ENCODE data around the gene NRXN3.

- TF ChIP-seq CTCF (IDR thresholded peaks at IDR 0.05) = no peak
- TF ChIP-seq EZH2 (IDR thresholded peaks at IDR 0.05) = no peak
- no peak for TF ChIP-seq EZH2phosphoT487 (IDR thresholded peaks at IDR 0.05)
Measured at GRCh38 chr14:79878229-79878628, 1708.1 kb downstream of the NRXN3 start.
